ENCODE data around the gene SELENOF.

Gene SELENOF

DNA sequence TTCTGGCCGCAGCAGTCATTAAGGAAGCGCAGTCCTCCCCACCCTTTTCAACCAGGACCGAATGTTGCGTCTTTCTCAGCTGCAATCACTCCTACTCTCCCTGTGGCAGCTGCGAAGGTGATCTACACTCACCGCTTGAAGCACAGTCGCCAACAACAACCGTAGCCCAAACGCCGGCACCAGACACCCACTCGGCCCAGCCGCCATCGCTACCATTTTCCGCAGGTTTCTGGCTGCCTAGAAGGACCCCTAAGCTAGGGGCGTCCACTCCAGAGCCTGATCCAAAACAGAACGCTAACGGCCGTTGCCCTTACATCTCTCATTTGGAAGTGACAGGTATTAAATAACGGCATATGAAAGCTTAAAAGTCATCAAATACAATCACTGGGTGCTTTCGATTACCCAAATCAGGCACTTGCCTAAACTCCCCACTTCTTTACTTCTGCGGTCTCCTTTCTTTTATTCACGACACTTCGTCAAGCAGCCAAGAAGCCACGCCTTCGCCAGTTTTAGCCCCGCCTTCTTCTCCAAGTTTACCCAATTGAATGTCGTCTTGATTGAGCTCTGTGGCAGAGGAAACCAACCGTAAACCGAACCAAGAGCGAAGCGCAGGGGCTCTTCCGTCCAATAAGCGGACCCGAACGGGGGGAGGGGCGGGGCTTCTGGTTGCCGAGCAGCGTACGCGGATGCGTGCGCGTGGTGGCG, at the start of gene SELENOF:
TSS of gene SELENOF (minus strand) at position 231 of the 705 bp plus-strand sequence. CDS start at position 216, 15 bp downstream.
- 0 out of 2 replicates have a peak, but pooled peaks cover 8% of the 10 kb centered on the region for H3K4me1 ChIP-seq (ENCODE audit: insufficient read depth, low read length)

GRCh38 chr1:86960548-86960947, 46.6 kb upstream of the SELENOF start:
- H3K4me1 ChIP-seq (ENCODE audit: insufficient read depth, low read length): no peaks in the 10 kb centered on the region
- no peak overlapping the region for H3K9ac ChIP-seq (ENCODE audit: low read depth, low read length)
- no peaks in the 10 kb centered on the region for H3K9me3 ChIP-seq (ENCODE audit: control insufficient read depth, insufficient read depth, low read length)
- no peaks in the 10 kb centered on the region for H3K36me3 ChIP-seq (ENCODE audit: insufficient read depth, low read length)

More for the DNA sequence above, at the start of gene SELENOF:
- Histone ChIP-seq H3K36me3 (ENCODE audit: insufficient read depth, low read length) (no peaks in the 10 kb centered on the region), H3K9ac (ENCODE audit: low read depth, low read length) (peak within 1 kb of the TSS; percentile 93), H3K9me3 (ENCODE audit: control insufficient read depth, insufficient read depth, low read length) (no peaks in the 10 kb centered on the region)

GRCh38 chr1:86957221-86957620, 43.3 kb upstream of the SELENOF start:
- Histone ChIP-seq H3K36me3 (ENCODE audit: insufficient read depth, low read length) (no peaks in the 10 kb centered on the region), H3K9ac (ENCODE audit: low read depth, low read length) (no peak overlapping the region), H3K4me1 (ENCODE audit: insufficient read depth, low read length) (no peaks in the 10 kb centered on the region), H3K9me3 (ENCODE audit: control insufficient read depth, insufficient read depth, low read length) (no peaks in the 10 kb centered on the region)

- Histone ChIP-seq H3K36me3 (ENCODE audit: insufficient read depth, low read length) (no peaks in the 10 kb centered on the region), H3K4me1 (ENCODE audit: insufficient read depth, low read length) (peaks cover 6% of the 10 kb centered on the region; the same call in 1 of the 2 replicates), H3K9me3 (ENCODE audit: control insufficient read depth, insufficient read depth, low read length) (no peaks in the 10 kb centered on the region), H3K9ac (ENCODE audit: low read depth, low read length) (no peak overlapping the region)
These were observed 42.3 kb upstream of the SELENOF start for GRCh38 chr1:86956221-86956620.

GRCh38 chr1:86955678-86956077, 41.8 kb upstream of the SELENOF start:
- no peaks in the 10 kb centered on the region for H3K9me3 ChIP-seq (ENCODE audit: control insufficient read depth, insufficient read depth, low read length)
- no peaks in the 10 kb centered on the region for H3K36me3 ChIP-seq (ENCODE audit: insufficient read depth, low read length)
- H3K4me1 ChIP-seq (ENCODE audit: insufficient read depth, low read length): peaks cover 10% of the 10 kb centered on the region; the same call in 1 of the 2 replicates
- H3K9ac ChIP-seq (ENCODE audit: low read depth, low read length): no peak overlapping the region

GRCh38 chr1:86953167-86953566, 39.2 kb upstream of the SELENOF start:
- no peaks in the 10 kb centered on the region for H3K9me3 ChIP-seq (ENCODE audit: control insufficient read depth, insufficient read depth, low read length)
- H3K36me3 ChIP-seq (ENCODE audit: insufficient read depth, low read length): no peaks in the 10 kb centered on the region
- no peak overlapping the region for H3K9ac ChIP-seq (ENCODE audit: low read depth, low read length)
- H3K4me1 ChIP-seq (ENCODE audit: insufficient read depth, low read length): peaks cover 10% of the 10 kb centered on the region; the same call in 1 of the 2 replicates

GRCh38 chr1:86951430-86951829, 37.5 kb upstream of the SELENOF start:
- Histone ChIP-seq H3K4me1 (ENCODE audit: insufficient read depth, low read length) (peaks cover 10% of the 10 kb centered on the region; the same call in 1 of the 2 replicates), H3K9ac (ENCODE audit: low read depth, low read length) (no peak overlapping the region), H3K36me3 (ENCODE audit: insufficient read depth, low read length) (no peaks in the 10 kb centered on the region), H3K9me3 (ENCODE audit: control insufficient read depth, insufficient read depth, low read length) (no peaks in the 10 kb centered on the region)

DNA sequence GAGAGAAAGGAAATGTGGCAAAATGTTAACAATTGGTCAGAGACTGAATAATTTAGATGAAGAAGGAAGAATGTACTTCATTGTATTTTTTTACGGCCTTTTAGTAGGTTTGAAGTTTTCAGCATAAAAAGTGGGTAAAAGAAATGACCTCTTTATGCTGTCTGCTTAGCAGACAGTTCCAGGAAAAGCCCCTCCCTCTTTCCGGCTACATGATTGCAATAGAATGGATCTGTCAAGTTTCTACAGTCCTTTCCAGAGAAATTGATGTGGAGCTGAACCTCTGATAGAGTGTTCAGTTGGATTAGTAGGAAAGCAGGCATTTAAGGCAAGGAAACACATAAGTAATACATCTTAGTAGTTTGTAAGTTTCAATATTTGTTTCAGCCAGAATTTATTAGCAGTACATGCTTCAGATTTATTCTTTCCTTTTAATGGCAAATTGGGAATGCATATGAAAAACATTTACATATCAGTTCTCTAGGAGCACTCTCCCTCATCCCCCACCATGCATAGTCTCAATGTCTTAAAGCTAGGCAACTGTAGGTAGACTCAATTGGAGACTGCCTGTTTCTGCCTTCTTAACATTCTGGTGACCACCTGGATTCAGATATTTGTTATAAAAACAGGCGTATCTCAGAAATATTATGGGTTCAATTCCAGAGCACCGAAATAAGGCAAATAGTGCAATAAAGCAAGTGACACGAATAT, 36.9 kb upstream of the SELENOF start:
- H3K36me3 ChIP-seq (ENCODE audit: insufficient read depth, low read length): no peaks in the 10 kb centered on the region
- H3K4me1 ChIP-seq (ENCODE audit: insufficient read depth, low read length): peaks cover 10% of the 10 kb centered on the region; the same call in 1 of the 2 replicates
- H3K9ac ChIP-seq (ENCODE audit: low read depth, low read length): no peak overlapping the region
- no peaks in the 10 kb centered on the region for H3K9me3 ChIP-seq (ENCODE audit: control insufficient read depth, insufficient read depth, low read length)

GRCh38 chr1:86948212-86948611, 34.3 kb upstream of the SELENOF start:
- H3K36me3 ChIP-seq (ENCODE audit: insufficient read depth, low read length): no peaks in the 10 kb centered on the region
- no peaks in the 10 kb centered on the region for H3K9me3 ChIP-seq (ENCODE audit: control insufficient read depth, insufficient read depth, low read length)
- peaks cover 10% of the 10 kb centered on the region; the same call in 1 of the 2 replicates for H3K4me1 ChIP-seq (ENCODE audit: insufficient read depth, low read length)
- H3K9ac ChIP-seq (ENCODE audit: low read depth, low read length): no peak overlapping the region

GRCh38 chr1:86942743-86943142, 28.8 kb upstream of the SELENOF start:
- peaks cover 5% of the 10 kb centered on the region; the same call in 1 of the 2 replicates for H3K4me1 ChIP-seq (ENCODE audit: insufficient read depth, low read length)
- no peaks in the 10 kb centered on the region for H3K36me3 ChIP-seq (ENCODE audit: insufficient read depth, low read length)
- H3K9ac ChIP-seq (ENCODE audit: low read depth, low read length): no peak overlapping the region
- no peaks in the 10 kb centered on the region for H3K9me3 ChIP-seq (ENCODE audit: control insufficient read depth, insufficient read depth, low read length)

DNA sequence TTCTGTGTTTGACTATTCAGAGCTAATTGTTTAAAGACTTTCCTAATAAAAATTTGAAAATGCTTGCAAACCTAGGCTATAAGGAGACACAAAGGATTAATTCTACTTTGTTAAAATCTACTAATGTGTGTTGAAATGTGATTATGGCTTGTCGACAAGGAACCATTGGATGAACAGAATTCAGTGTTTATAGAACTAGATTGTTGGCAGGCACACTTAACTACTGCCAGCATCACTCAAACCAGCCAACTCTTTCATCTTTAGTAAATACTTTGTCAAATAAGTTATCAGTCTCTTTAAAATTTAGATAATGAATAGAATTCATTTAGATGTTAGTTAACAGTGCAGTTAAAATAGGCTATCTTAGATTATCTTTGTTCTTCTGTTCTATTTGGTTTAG, 28.1 kb upstream of the SELENOF start:
- no peaks in the 10 kb centered on the region for H3K36me3 ChIP-seq (ENCODE audit: insufficient read depth, low read length)
- no peaks in the 10 kb centered on the region for H3K9me3 ChIP-seq (ENCODE audit: control insufficient read depth, insufficient read depth, low read length)
- H3K9ac ChIP-seq (ENCODE audit: low read depth, low read length): no peak overlapping the region
- H3K4me1 ChIP-seq (ENCODE audit: insufficient read depth, low read length): peaks cover 5% of the 10 kb centered on the region; the same call in 1 of the 2 replicates

DNA sequence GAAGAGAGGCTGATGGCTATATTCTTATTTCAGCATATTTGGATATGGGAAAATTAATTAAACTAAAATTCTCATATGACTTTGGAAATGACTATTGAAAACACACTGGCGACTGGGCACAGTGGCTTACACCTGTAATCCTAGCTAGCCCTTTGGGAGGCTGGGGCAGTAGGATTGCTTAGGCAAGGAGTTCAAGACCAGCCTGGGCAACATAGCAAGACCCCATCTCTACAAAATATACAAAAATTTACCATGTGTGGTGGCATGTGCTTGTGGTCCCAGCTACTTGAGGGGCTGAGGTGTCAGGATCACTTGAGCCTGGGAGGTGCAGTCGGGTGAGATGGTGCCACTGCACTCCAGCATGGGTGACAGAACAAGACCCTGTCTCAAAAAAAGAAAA, 26.7 kb upstream of the SELENOF start:
- no peaks in the 10 kb centered on the region for H3K36me3 ChIP-seq (ENCODE audit: insufficient read depth, low read length)
- H3K9ac ChIP-seq (ENCODE audit: low read depth, low read length): no peak overlapping the region
- peaks cover 5% of the 10 kb centered on the region; the same call in 1 of the 2 replicates for H3K4me1 ChIP-seq (ENCODE audit: insufficient read depth, low read length)
- no peaks in the 10 kb centered on the region for H3K9me3 ChIP-seq (ENCODE audit: control insufficient read depth, insufficient read depth, low read length)

DNA sequence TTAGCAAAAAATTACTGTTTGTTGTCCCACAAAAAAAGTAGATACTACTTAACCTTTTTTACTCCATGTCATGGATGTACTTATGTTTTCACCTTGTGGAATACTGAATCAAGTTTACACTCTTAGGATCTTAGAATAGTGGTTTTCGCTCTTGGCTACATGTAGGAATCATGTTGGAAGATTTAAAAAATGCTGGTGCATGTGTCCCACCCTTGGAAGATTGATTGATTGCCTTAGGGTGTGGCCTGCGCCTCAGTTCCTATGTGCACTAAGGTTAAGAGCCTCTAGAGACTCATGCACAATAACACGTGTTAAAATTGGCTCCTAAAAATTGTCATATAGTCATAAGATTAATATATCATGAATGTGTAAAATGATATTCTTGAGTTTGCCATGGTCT, 25.5 kb upstream of the SELENOF start:
- H3K4me1 ChIP-seq (ENCODE audit: insufficient read depth, low read length): peaks cover 8% of the 10 kb centered on the region; the same call in 1 of the 2 replicates
- H3K36me3 ChIP-seq (ENCODE audit: insufficient read depth, low read length): no peaks in the 10 kb centered on the region
- no peak overlapping the region for H3K9ac ChIP-seq (ENCODE audit: low read depth, low read length)
- no peaks in the 10 kb centered on the region for H3K9me3 ChIP-seq (ENCODE audit: control insufficient read depth, insufficient read depth, low read length)

- H3K9ac ChIP-seq (ENCODE audit: low read depth, low read length): no peak overlapping the region
- H3K9me3 ChIP-seq (ENCODE audit: control insufficient read depth, insufficient read depth, low read length): no peaks in the 10 kb centered on the region
- H3K4me1 ChIP-seq (ENCODE audit: insufficient read depth, low read length): peaks cover 14% of the 10 kb centered on the region
These were observed 24.9 kb upstream of the SELENOF start for GRCh38 chr1:86938855-86939254.

DNA sequence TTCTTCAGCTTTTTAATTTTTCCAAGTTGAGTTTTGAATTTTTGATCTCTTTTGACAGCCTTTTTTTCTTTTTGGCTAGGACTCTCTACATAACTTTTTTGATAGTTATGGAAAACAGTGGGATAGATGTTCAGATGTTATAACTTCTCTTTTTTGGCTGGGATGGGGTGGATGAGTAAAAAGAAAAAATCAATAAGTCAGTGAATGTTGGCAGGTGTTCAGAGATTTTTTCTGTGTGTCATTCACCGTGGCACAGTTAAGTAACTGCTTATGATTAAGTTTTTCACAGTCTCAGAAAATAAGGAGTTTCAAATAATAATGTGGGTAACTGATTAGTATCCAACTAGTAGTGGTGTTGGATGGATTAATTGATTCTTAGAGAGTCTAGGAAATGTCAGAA, 24.5 kb upstream of the SELENOF start:
- H3K9me3 ChIP-seq (ENCODE audit: control insufficient read depth, insufficient read depth, low read length): no peaks in the 10 kb centered on the region
- no peak overlapping the region for H3K9ac ChIP-seq (ENCODE audit: low read depth, low read length)
- peaks cover 18% of the 10 kb centered on the region for H3K4me1 ChIP-seq (ENCODE audit: insufficient read depth, low read length)
- no peaks in the 10 kb centered on the region for H3K36me3 ChIP-seq (ENCODE audit: insufficient read depth, low read length)

More at GRCh38 chr1:86938855-86939254, 24.9 kb upstream of the SELENOF start:
- no peaks in the 10 kb centered on the region for H3K36me3 ChIP-seq (ENCODE audit: insufficient read depth, low read length)

All from ES-I3 (cell line).